Measurements from ENCODE around the gene CPTP. TPM values are rescaled to one million over a fixed set of nuclear protein-coding genes. Genes with fewer than 3 reads are reported as not detected.

The CPTP gene
- total and polyA plus RNA-seq, 8 donors = 6.6 to 226 (median 22.8) TPM

GRCh38 chr1:1371746-1372711 is 47.4 kb downstream of the CPTP start:
- DNase-seq = peak; percentile 78 to 85
- Histone ChIP-seq H3K9me3 (no peaks in the 10 kb centered on the region), H3K27me3 (no peaks in the 10 kb centered on the region), H3K4me3 (peak overlapping the region in 1 of 4 donors; percentile 25), H3K27ac (peak overlapping the region in 2 of 5 donors; percentile 32 to 49), H3K36me3 (peaks cover 0 to 25% (median 15%) of the 10 kb centered on the region in 4 donors), H3K4me1 (peaks cover 29 to 47% (median 43%) of the 10 kb centered on the region in 4 donors)
- peak in 5 of 7 experiments; percentile 80 to 98 (median 96) for TF ChIP-seq CTCF (IDR thresholded peaks at IDR 0.05)
- TF ChIP-seq EP300 (IDR thresholded peaks at IDR 0.05) = no peak
- no peak for TF ChIP-seq POLR2AphosphoS5 (IDR thresholded peaks at IDR 0.05)
- no peak for TF ChIP-seq POLR2A (IDR thresholded peaks at IDR 0.05)
- 31 to 42% (median 35%) methylated on average over 7 to 26 of the region's 26 CpGs for WGBS, 5 donors
- intact Hi-C loops (cut with DNase I; ENCODE audit: low total_unique reads) = no loop called here

- Histone ChIP-seq H3K27ac (peak overlapping the region in 1 of 5 donors; percentile 90), H3K9me3 (no peaks in the 10 kb centered on the region), H3K4me1 (peaks cover 29 to 47% (median 43%) of the 10 kb centered on the region in 4 donors), H3K36me3 (peaks cover 0 to 25% (median 15%) of the 10 kb centered on the region in 4 donors), H3K4me3 (peak overlapping the region in 2 of 4 donors; percentile 81 to 99), H3K27me3 (no peaks in the 10 kb centered on the region)
- TF ChIP-seq POLR2AphosphoS5 (IDR thresholded peaks at IDR 0.05) = no peak
- no peak for TF ChIP-seq CTCF (IDR thresholded peaks at IDR 0.05)
- TF ChIP-seq EP300 (IDR thresholded peaks at IDR 0.05) = no peak
- TF ChIP-seq POLR2A (IDR thresholded peaks at IDR 0.05) = no peak
- 77 to 87% (median 83%) methylated on average over 16 to 26 of the region's 26 CpGs for WGBS, 5 donors
- no peak for DNase-seq
- intact Hi-C loops (cut with DNase I; ENCODE audit: low total_unique reads) = no loop called here
Observed at GRCh38 chr1:1373051-1373814, 48.6 kb downstream of the CPTP start.

GRCh38 chr1:1373815-1374588 is 49.4 kb downstream of the CPTP start:
- Histone ChIP-seq H3K4me3 (peak overlapping the region; percentile 62 to 100 (median 90)), H3K36me3 (peaks cover 0 to 25% (median 15%) of the 10 kb centered on the region in 4 donors), H3K27ac (peak overlapping the region; percentile 90 to 98 (median 95)), H3K4me1 (peaks cover 29 to 47% (median 43%) of the 10 kb centered on the region in 4 donors), H3K9me3 (no peaks in the 10 kb centered on the region), H3K27me3 (no peaks in the 10 kb centered on the region)
- no peak for TF ChIP-seq POLR2AphosphoS5 (IDR thresholded peaks at IDR 0.05)
- TF ChIP-seq EP300 (IDR thresholded peaks at IDR 0.05) = no peak
- no peak for TF ChIP-seq CTCF (IDR thresholded peaks at IDR 0.05)
- no peak for TF ChIP-seq POLR2A (IDR thresholded peaks at IDR 0.05)
- WGBS, 5 donors = 44 to 56% (median 51%) methylated on average over 43 to 52 of the region's 52 CpGs
- intact Hi-C loops (cut with DNase I; ENCODE audit: low total_unique reads) = no loop called here
- DNase-seq = no peak
